ENCODE measurements around the gene EPHA3. TPM values are rescaled to one million over a fixed set of nuclear protein-coding genes. Genes with fewer than 3 reads are reported as not detected.

Gene EPHA3
- total and polyA plus RNA-seq, 12 donors, result 1.3 to 7.5 (median 4.4) TPM

DNA sequence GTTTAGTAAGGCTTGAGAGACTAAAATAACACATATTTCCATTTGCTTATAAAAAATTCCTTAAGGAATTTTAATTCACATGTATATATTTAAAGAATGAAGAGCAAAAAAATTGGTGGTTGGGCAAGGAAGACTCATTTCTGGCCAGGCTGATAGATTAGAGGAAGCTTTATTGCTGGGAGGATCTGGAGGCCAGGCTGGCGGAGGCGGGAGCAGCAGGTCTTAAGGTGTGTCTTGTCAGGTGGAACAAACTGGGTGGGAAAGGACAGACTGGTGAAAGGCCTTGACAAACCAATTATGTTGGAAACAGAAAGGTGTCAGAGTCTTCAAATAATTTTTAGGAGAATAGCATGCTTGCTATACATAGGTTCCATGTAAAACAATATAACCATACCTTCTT, 124.7 kb downstream of the EPHA3 start:
- H3K27me3 ChIP-seq, result no peaks in the 10 kb centered on the region
- H3K4me3 ChIP-seq, result no peak overlapping the region
- H3K27ac ChIP-seq, result no peak overlapping the region
- intact Hi-C loops (cut with DNase I), result no loop called here
- WGBS, 2 donors, result 97 to 98% methylated on average over 2 of the region's 2 CpGs
- TF ChIP-seq, protein P1, sequence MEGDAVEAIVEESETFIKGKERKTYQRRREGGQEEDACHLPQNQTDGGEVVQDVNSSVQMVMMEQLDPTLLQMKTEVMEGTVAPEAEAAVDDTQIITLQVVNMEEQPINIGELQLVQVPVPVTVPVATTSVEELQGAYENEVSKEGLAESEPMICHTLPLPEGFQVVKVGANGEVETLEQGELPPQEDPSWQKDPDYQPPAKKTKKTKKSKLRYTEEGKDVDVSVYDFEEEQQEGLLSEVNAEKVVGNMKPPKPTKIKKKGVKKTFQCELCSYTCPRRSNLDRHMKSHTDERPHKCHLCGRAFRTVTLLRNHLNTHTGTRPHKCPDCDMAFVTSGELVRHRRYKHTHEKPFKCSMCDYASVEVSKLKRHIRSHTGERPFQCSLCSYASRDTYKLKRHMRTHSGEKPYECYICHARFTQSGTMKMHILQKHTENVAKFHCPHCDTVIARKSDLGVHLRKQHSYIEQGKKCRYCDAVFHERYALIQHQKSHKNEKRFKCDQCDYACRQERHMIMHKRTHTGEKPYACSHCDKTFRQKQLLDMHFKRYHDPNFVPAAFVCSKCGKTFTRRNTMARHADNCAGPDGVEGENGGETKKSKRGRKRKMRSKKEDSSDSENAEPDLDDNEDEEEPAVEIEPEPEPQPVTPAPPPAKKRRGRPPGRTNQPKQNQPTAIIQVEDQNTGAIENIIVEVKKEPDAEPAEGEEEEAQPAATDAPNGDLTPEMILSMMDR (IDR thresholded peaks at IDR 0.05), result no peak
- H3K9me3 ChIP-seq, result no peaks in the 10 kb centered on the region
- DNase-seq (no peak), ATAC-seq (no peak)
- H3K36me3 ChIP-seq, result no peaks in the 10 kb centered on the region
- peaks cover 0 to 15% (median 0%) of the 10 kb centered on the region in 9 donors for H3K4me1 ChIP-seq

DNA sequence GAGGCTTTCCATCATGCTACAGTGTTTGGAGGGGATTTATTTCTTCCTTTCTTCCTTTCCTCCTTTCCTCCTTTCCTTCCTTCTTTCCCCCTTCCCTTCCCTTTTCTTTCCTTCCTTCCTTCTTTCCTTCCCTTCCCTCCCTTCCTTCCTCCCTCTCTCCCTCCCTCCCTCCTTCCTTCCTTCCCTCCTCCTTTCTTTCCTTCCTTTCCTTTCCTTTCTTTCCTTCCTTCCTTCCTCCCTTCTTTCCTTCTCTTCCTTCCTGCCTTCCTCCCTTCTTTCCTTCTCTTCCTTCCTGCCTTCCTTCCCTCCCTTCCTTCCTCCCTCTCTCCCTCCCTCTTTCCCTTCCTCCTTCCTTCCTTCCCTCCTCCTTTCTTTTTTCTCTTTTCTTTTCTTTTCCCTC, 127.2 kb downstream of the EPHA3 start:
- TF ChIP-seq, protein P1 (IDR thresholded peaks at IDR 0.05), result no peak
- no peaks in the 10 kb centered on the region for H3K27me3 ChIP-seq

DNA sequence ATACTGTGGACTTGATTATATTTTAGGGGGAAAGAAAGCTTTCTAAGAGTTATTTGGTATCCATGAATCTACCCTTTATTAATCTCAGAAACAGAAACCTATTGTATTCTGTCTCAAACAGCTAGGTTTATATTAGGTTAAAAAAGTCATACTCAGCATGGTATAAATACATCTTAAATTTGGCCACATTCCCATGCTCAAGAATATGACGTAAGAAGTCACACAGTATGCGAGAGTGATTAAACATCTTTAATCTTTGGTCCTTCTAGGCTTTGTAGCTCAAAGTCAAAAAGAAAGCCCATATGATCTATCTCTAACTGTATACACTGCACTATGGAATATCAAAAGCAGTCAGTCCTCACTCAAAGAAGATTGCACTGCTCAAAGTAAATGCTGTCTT, 131.4 kb downstream of the EPHA3 start:
- DNase-seq (no peak), ATAC-seq (no peak)
- H3K4me1 ChIP-seq, result no peaks in the 10 kb centered on the region
- no peak overlapping the region for H3K27ac ChIP-seq
- TF ChIP-seq, protein P1 (IDR thresholded peaks at IDR 0.05), result no peak
- no peaks in the 10 kb centered on the region for H3K9me3 ChIP-seq
- H3K27me3 ChIP-seq, result no peaks in the 10 kb centered on the region
- intact Hi-C loops (cut with DNase I), result no loop called here
- 41 to 49% methylated on average over 2 of the region's 2 CpGs for WGBS, 2 donors
- no peaks in the 10 kb centered on the region for H3K36me3 ChIP-seq
- H3K4me3 ChIP-seq, result no peak overlapping the region

More for the DNA sequence above, 127.2 kb downstream of the EPHA3 start:
- no peaks in the 10 kb centered on the region for H3K9me3 ChIP-seq
- H3K4me1 ChIP-seq, result no peaks in the 10 kb centered on the region
- intact Hi-C loops (cut with DNase I), result no loop called here
- ATAC-seq, result no peak
- no peak overlapping the region for H3K4me3 ChIP-seq
- H3K36me3 ChIP-seq, result no peaks in the 10 kb centered on the region
- DNase-seq, result no peak
- no peak overlapping the region for H3K27ac ChIP-seq

DNA sequence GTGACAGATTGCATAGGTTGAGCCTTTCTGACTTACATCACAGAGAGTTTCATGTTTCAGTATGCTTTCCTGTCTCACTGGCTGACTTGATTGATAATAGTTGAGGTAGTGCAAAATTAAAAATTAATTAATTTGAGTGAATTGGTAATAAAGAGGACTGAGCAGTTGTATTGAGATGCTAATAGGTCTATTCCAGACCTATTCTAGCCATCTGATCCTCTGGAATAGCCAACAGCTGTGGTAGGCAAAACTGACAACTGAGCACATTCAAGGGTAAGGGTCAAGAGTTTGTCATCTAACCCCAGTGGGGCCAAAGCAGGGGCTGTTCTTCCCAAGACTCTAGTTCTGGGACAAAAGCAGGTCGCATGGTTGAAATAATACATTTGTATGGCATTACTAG, 132.4 kb downstream of the EPHA3 start:
- TF ChIP-seq, protein P1 (IDR thresholded peaks at IDR 0.05), result no peak
- no peak for DNase-seq
- H3K27me3 ChIP-seq, result no peaks in the 10 kb centered on the region
- ATAC-seq, result no peak
- 75 to 82% methylated on average over 1 of the region's 1 CpG for WGBS, 2 donors
- H3K36me3 ChIP-seq, result no peaks in the 10 kb centered on the region
- H3K27ac ChIP-seq, result no peak overlapping the region
- H3K9me3 ChIP-seq, result no peaks in the 10 kb centered on the region
- no peak overlapping the region for H3K4me3 ChIP-seq
- intact Hi-C loops (cut with DNase I), result no loop called here
- no peaks in the 10 kb centered on the region for H3K4me1 ChIP-seq

DNA sequence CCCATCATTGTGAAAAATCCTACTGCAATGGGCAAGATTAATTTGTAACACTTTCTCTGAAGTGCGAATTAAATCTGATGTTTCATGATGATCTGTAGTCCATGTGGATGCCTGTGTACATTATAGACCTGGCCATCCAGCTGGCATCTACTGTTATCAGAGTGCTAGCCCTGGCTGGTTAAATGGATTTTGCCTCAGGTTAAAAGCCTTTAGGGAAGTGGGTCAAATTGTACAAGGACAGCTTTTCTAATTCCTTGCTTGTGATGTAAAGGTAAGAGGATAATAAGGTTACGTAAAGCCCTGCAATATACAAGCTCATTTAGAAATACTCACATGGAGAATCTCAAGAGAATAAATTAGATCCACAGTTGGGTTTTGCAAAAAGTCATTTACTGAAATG, 138.2 kb downstream of the EPHA3 start:
- H3K9me3 ChIP-seq, result no peaks in the 10 kb centered on the region
- no peak for DNase-seq
- no peaks in the 10 kb centered on the region for H3K36me3 ChIP-seq
- no peak overlapping the region for H3K4me3 ChIP-seq
- H3K4me1 ChIP-seq, result no peaks in the 10 kb centered on the region
- no peaks in the 10 kb centered on the region for H3K27me3 ChIP-seq
- WGBS, 2 donors, result 92 to 99% methylated on average over 2 of the region's 2 CpGs
- intact Hi-C loops (cut with DNase I), result no loop called here
- ATAC-seq, result no peak
- TF ChIP-seq, protein P1 (IDR thresholded peaks at IDR 0.05), result no peak
- H3K27ac ChIP-seq, result no peak overlapping the region
